Activated naive CD8-positive, alpha-beta T cell treated with anti-CD3 and anti-CD28 coated beads for 36 hours (primary cell): Measurements from ENCODE around the gene IL36G. TPM values are rescaled to one million over a fixed set of nuclear protein-coding genes. Genes with fewer than 3 reads are reported as not detected.

ENCODE experiments used
- DNase-seq: peaks from one replicate; pipeline ENCODE4 v3.0.0; 2021
- H3K27ac Mint-ChIP-seq: one replicate; pipeline ENCODE4 v1.8.0; 2022; ENCODE audit warnings: mild to moderate bottlenecking, moderate library complexity, mixed read lengths
- H3K27me3 Mint-ChIP-seq: one replicate; pipeline ENCODE4 v1.8.0; 2022; ENCODE audit warnings: mild to moderate bottlenecking, mixed read lengths
- H3K36me3 Mint-ChIP-seq: one replicate; pipeline ENCODE4 v1.8.0; 2021; ENCODE audit warnings: mild to moderate bottlenecking, mixed read lengths
- H3K4me1 Mint-ChIP-seq: one replicate; pipeline ENCODE4 v1.8.0; 2021; ENCODE audit warnings: mixed read lengths
- H3K4me3 Mint-ChIP-seq: one replicate; pipeline ENCODE4 v1.8.0; 2022; ENCODE audit warnings: mild to moderate bottlenecking, moderate library complexity, mixed read lengths
- H3K9me3 Mint-ChIP-seq: one replicate; pipeline ENCODE4 v1.8.0; 2022; ENCODE audit warnings: mixed read lengths
- total RNA-seq, 2 experiments: library from RNA; stranded (reverse); gene quantifications; one replicate each; pipeline ENCODE4 v1.2.3, GENCODE V29; 2021

The IL36G gene
- total RNA-seq, 2 experiments from 2014 or later = not detected

DNA sequence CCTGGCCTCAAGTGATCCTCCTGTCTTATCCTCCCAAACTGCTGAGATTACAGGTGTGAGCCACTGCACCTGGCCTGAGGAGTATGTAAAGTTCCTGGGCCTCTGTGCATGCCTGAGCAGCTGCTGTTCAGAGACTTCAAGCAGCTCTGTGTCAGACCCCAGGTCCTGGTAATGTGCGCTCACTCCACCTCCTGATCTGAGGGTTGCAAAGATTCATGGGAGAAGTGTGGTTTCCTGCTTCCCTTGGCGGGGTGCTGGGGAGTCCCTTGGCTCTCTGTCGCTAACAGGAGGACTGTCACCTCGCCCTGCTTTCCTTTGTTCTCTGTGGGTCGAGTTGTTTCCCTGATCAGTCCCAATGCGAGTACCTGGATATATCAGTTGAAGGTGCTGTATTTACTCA lies 18.8 kb downstream of the IL36G start:
- Mint-ChIP-seq H3K27ac (peak overlapping the region; percentile 75), H3K4me1 (peaks cover 37% of the 10 kb centered on the region), H3K9me3 (peaks cover 37% of the 10 kb centered on the region), H3K4me3 (peak overlapping the region; percentile 54), H3K36me3 (peaks cover 23% of the 10 kb centered on the region), H3K27me3 (no peaks in the 10 kb centered on the region)
- DNase-seq = peak; percentile 70

DNA sequence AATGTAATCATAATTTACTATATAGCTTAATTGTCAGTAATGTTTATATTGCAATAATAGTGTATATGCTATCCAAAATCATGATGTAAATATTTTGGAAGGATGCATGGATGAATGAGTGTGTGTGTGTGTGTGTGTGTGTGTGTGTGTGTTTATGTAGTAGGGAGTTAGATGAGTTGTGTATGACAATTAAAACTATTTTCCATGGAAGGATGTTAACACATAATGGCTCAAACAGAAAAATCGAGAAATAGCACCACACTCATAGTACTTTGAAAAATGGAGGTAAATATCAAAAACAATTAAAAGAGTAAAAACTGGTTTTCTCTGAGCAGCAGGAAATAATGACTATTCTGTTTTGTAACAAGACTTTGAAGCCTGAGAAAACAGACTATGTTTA lies 19.3 kb downstream of the IL36G start:
- DNase-seq = no peak
- Mint-ChIP-seq H3K36me3 (peaks cover 24% of the 10 kb centered on the region), H3K27ac (peak overlapping the region; percentile 75), H3K27me3 (no peaks in the 10 kb centered on the region), H3K9me3 (peaks cover 37% of the 10 kb centered on the region), H3K4me1 (peaks cover 37% of the 10 kb centered on the region), H3K4me3 (no peak overlapping the region)

DNA sequence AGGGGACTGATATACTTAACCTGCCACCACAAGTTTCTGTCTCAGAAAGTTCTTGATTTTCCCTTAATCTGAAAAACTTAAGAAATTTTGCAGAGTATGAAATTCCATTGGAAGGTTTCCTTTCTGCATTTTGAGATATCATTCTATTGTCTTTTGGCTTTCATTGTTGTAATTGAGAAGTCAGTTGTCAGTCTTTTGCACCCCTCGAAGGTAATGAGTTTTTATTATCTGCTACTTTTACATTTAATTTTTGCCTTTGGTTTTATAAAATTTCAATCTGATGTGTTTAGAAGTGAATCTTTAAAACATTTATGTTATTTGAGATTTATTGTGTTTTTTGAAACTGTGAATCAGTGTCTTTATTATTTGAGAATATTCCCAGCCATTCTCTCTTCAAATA lies 22.6 kb downstream of the IL36G start:
- no peak overlapping the region for H3K27ac Mint-ChIP-seq
- no peak overlapping the region for H3K4me3 Mint-ChIP-seq
- peaks cover 27% of the 10 kb centered on the region for H3K9me3 Mint-ChIP-seq
- H3K36me3 Mint-ChIP-seq = peaks cover 17% of the 10 kb centered on the region
- peaks cover 21% of the 10 kb centered on the region for H3K4me1 Mint-ChIP-seq
- DNase-seq = no peak
- no peaks in the 10 kb centered on the region for H3K27me3 Mint-ChIP-seq

DNA sequence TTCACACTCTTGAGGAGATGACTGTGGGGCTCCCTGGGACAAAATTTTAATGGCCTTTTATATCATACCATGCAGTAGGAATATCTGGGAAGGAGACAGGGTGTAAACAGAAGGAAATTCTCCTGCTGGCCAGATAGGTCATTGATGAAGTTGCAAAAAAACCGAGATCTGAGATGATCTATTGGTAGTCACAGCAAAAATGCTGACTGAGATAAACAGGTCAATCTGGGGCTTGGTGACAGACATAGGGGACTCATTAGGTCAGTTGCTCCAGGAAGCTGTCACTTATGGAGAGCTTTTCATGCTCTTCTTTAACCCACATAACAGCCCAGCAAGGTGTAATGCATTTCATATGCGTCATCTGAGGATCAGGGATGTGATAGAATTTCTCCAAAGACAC lies 24.9 kb downstream of the IL36G start:
- peaks cover 2% of the 10 kb centered on the region for H3K4me1 Mint-ChIP-seq
- DNase-seq = no peak
- H3K36me3 Mint-ChIP-seq = peaks cover 17% of the 10 kb centered on the region
- no peak overlapping the region for H3K27ac Mint-ChIP-seq
- no peak overlapping the region for H3K4me3 Mint-ChIP-seq
- no peaks in the 10 kb centered on the region for H3K27me3 Mint-ChIP-seq
- peaks cover 27% of the 10 kb centered on the region for H3K9me3 Mint-ChIP-seq

DNA sequence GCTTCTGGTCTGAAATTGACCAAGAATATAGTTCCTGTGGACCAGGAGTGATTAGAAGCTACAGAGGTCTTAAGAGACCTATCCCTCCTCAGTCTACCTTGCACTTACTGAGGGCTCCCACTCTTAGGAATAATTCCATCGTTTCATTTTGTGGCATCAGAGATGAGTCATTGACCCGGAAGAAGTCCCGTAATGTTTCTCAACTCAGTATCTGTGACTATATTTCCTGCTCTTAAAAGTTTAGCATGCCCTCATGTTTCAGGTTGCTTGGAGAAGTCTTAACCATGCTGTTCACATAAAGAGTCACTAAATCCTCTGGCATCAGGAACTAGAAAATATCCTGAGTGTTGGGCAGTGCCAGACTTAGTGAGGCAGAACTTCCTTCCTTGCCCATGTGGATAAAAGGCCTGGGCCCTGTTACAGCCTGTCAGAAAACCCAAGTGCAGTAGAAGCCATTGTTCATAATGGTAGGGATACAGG lies 27.3 kb downstream of the IL36G start, which contains the start of gene IL36A:
Gene IL36A, plus strand, starts transcription at position 430 of the 480 bp plus-strand sequence. CDS start 413 bp downstream, outside the sequence.
- no peak for DNase-seq
- H3K27me3 Mint-ChIP-seq = no peaks in the 10 kb centered on the region
- no peak within 1 kb of the TSS for H3K4me3 Mint-ChIP-seq
- H3K36me3 Mint-ChIP-seq = peaks cover 17% of the 10 kb centered on the region
- no peak within 1 kb of the TSS for H3K27ac Mint-ChIP-seq
- H3K9me3 Mint-ChIP-seq = peaks cover 18% of the 10 kb centered on the region
- peaks cover 9% of the 10 kb centered on the region for H3K4me1 Mint-ChIP-seq

DNA sequence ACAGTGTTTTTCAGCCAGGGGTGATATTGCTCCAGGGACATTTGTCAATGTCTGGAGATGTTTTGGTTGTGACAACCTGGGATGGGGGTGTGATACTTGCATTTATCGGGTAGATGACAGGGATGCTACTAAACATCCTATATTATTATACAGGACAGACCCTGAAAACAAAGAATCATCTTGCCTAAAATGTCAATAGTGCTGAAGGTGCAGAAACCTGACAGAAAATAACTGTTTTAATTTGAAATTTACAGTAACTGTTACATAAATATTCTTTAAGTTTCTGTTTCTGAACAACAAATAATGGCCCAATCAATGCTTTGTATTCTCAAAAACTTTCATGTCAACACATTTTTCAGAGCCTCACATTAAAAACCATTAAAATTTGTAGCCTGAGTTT lies 29.4 kb downstream of the IL36G start:
- peaks cover 13% of the 10 kb centered on the region for H3K4me1 Mint-ChIP-seq
- H3K27me3 Mint-ChIP-seq = no peaks in the 10 kb centered on the region
- no peak overlapping the region for H3K27ac Mint-ChIP-seq
- H3K9me3 Mint-ChIP-seq = peaks cover 4% of the 10 kb centered on the region
- no peak overlapping the region for H3K4me3 Mint-ChIP-seq
- no peak for DNase-seq
- no peaks in the 10 kb centered on the region for H3K36me3 Mint-ChIP-seq

DNA sequence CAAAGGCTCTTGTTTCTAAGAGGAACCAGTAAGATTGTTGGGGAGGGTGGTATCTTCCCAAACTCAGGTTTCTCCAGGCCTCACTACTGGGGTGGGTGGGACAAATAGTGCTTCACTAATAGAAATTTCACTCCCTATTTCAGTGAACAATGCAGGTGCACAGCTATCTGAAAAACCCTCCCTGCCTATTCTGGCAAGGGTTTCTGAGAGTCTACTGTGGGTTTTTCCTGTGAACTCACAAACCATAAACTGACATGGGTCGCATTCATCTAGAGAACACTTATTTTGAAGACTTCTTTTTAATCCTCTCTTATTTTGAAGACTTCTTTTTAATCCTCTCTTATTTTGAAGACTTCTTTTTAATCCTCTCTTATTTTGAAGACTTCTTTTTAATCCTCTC lies 31.8 kb downstream of the IL36G start:
- no peak for DNase-seq
- no peak overlapping the region for H3K4me3 Mint-ChIP-seq
- H3K27ac Mint-ChIP-seq = no peak overlapping the region
- H3K4me1 Mint-ChIP-seq = peaks cover 13% of the 10 kb centered on the region
- H3K36me3 Mint-ChIP-seq = no peaks in the 10 kb centered on the region
- H3K9me3 Mint-ChIP-seq = peaks cover 4% of the 10 kb centered on the region
- no peaks in the 10 kb centered on the region for H3K27me3 Mint-ChIP-seq

DNA sequence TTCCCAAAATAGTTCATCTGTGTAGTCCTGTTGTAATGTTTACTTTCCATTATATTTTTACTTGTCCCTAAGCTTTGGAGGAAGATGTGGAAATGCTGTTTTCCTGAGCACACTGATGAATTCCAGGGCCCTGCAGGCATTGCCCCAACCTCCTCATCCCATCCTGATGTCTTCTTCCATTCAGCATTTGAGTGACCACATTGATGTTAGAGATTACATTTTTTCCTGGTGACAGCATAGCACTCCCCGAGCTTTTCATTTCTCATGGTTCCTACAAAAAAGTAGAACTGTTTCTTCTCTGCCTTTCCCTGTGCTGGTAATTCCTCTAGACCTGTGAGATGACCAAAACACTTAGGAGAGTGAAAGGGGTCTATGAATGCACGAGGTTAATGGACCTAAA lies 32.3 kb downstream of the IL36G start:
- Mint-ChIP-seq H3K36me3 (no peaks in the 10 kb centered on the region), H3K9me3 (peaks cover 4% of the 10 kb centered on the region), H3K27me3 (no peaks in the 10 kb centered on the region), H3K4me1 (peaks cover 13% of the 10 kb centered on the region), H3K4me3 (no peak overlapping the region), H3K27ac (no peak overlapping the region)
- DNase-seq = no peak

DNA sequence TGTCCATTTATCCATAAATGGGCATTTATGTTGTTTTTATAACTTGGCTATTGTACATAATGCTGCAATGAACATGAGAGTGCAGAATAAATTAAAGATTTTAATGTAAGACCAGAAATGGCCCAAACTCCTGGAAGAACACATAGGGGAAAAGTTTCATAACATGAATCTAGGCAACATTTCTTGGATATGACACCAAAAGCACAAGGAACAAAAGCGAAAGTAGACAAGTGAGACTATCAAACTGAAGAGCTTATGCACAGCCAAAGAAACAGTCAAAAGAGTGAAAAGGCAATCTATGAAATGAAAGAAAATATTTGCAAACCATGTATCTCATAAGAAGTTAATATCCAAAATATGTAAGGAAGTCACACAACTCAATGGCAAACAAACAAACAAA lies 33.3 kb downstream of the IL36G start:
- H3K27ac Mint-ChIP-seq = no peak overlapping the region

DNA sequence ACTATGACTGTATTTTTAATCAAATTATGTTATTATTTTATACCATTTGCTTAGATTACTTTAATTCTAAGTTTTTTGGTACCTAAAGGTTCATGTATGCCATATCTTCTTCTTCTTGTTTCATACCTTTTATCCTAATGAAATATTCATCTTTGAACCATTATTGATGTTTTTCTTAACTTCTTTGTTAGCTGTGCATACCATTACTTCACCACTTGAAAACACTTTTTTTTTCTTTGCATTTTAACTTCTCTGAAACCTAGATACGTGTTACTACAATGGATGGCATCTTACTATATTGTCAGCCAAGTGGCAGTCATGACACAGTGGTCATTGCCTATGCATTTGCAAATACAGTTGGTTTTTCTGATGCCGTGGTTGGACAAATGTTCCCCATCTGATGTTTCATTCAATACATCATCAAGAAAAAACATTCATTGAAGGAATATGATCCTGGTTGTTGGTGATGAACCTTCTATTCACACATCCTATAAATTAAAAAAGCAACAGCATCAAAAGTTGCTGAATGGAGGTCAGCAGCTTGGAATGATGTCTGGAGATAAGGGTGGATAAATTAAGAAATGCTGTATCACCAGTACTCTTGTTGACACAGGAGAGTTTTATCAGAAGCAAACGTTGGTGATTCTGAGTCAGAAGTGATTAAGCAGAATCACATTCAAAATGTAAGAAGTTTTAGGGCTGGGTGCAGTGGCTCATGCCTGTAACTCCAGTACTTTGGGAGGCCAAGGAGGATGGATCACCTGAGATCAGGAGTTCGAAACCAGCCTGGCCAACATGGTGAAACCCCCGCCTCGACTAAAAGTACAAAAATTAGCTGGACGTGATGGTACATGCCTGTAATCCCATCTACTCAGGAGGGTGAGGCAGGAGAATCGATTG lies 34.9 kb downstream of the IL36G start:
- Mint-ChIP-seq H3K9me3 (peaks cover 4% of the 10 kb centered on the region), H3K4me3 (no peak overlapping the region), H3K27me3 (no peaks in the 10 kb centered on the region), H3K36me3 (no peaks in the 10 kb centered on the region), H3K4me1 (peaks cover 20% of the 10 kb centered on the region), H3K27ac (no peak overlapping the region)
- no peak for DNase-seq

More for the DNA sequence above, 33.3 kb downstream of the IL36G start:
- Mint-ChIP-seq H3K4me1 (peaks cover 16% of the 10 kb centered on the region), H3K27me3 (no peaks in the 10 kb centered on the region), H3K36me3 (no peaks in the 10 kb centered on the region), H3K9me3 (peaks cover 4% of the 10 kb centered on the region), H3K4me3 (no peak overlapping the region)
- no peak for DNase-seq

DNA sequence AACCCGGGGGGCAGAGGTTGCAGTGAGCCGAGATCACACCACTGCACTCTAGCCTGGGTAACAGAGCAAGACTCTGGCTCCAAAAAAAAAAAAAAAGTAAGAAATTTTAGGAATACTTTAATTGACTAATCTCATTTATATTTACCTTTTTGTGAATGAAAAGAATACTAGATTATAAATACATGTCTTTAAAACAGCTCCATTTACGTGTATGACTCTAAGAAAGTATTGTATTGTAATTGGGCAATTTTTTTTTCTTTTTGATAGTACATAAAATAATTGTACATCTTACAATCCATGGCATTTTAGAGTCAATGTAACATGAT lies 35.5 kb downstream of the IL36G start:
- Mint-ChIP-seq H3K27ac (no peak overlapping the region), H3K36me3 (no peaks in the 10 kb centered on the region), H3K4me1 (peaks cover 18% of the 10 kb centered on the region), H3K9me3 (peaks cover 4% of the 10 kb centered on the region), H3K4me3 (no peak overlapping the region), H3K27me3 (no peaks in the 10 kb centered on the region)
- no peak for DNase-seq

DNA sequence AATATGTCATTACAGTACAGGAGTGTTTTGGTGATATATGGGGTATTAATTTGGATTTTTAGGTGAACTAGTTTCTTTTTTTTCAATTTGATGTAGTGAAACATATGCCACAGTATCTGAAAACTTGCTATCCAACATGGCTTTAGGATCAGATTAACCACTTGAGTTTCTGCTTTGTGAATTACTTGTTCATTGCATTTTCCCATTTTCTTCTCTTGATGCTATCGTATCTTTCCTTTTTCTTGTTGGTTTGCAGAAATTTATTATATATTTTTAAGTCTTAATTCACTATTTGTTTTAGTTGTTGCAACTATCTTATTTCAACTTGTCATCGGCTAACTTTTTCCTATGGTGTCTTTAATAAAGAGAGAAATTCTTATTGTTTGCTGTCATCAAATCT lies 36.3 kb downstream of the IL36G start:
- H3K27me3 Mint-ChIP-seq = no peaks in the 10 kb centered on the region
- H3K36me3 Mint-ChIP-seq = no peaks in the 10 kb centered on the region
- no peak overlapping the region for H3K27ac Mint-ChIP-seq
- H3K4me1 Mint-ChIP-seq = peaks cover 18% of the 10 kb centered on the region
- H3K4me3 Mint-ChIP-seq = no peak overlapping the region
- H3K9me3 Mint-ChIP-seq = peaks cover 4% of the 10 kb centered on the region
- DNase-seq = no peak

DNA sequence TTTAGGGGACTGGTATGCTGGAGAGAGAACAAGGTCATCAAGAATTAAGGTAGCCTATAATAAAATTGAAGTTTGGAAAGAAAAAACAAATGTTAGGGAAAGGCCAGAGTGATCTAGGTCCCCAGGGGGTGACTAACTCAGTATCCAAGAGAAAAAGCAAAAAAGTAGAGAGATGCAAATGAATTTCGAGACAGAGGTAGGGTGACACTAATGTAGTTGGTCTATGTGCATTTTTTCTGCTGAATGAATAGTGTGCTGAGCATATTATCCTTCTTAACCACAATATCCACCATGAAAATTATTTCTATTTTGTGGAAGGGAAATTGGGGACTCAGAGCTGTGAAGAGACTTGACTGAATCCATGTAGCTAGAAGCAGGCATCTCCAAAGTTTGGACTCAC lies 37.2 kb downstream of the IL36G start:
- Mint-ChIP-seq H3K27ac (no peak overlapping the region), H3K9me3 (peaks cover 4% of the 10 kb centered on the region), H3K27me3 (no peaks in the 10 kb centered on the region), H3K4me1 (peaks cover 12% of the 10 kb centered on the region), H3K36me3 (no peaks in the 10 kb centered on the region), H3K4me3 (no peak overlapping the region)
- no peak for DNase-seq

DNA sequence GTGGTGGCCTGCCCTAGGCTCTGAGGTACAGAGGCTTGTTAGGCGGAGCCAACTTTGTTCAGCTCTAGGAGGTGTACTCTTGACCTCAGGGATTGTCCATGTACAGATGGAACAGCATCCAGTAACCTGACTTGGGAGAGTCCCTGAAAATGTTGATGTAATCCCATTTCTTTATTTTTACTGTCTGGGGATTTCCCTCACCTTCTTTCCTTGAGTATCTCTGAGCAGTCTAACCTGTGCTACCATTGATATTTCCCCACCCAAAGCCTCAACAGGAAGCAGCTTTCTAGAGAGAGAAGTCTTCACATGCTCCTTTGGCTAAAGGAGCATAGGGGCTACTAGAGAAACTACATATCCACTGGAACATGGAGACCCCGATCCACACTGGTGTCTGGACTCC lies 37.8 kb downstream of the IL36G start:
- no peak for DNase-seq
- H3K4me1 Mint-ChIP-seq = peaks cover 10% of the 10 kb centered on the region
- H3K4me3 Mint-ChIP-seq = no peak overlapping the region
- H3K36me3 Mint-ChIP-seq = no peaks in the 10 kb centered on the region
- no peaks in the 10 kb centered on the region for H3K27me3 Mint-ChIP-seq
- no peak overlapping the region for H3K27ac Mint-ChIP-seq
- peaks cover 4% of the 10 kb centered on the region for H3K9me3 Mint-ChIP-seq

DNA sequence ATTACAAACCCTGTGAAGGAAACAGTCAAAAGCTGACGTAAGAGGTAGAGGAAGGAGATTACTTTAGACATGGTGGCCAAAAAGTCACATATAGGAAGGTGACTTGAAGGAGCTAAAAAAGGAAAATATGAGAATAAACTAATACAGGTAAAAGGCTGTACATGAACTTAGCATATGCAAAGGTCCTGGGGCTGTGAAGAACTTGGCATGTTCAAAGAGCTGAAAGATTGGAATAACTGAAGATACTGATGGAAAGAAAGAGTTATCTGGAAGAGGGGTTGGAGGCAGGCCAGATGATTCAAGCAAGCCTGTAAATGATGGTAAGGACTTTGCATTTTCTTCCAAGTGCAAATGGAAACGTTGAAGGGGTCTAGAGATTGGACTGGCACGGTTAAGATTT lies 40.7 kb downstream of the IL36G start:
- no peak for DNase-seq
- Mint-ChIP-seq H3K27me3 (no peaks in the 10 kb centered on the region), H3K27ac (no peak overlapping the region), H3K4me1 (peaks cover 8% of the 10 kb centered on the region), H3K9me3 (no peaks in the 10 kb centered on the region), H3K4me3 (no peak overlapping the region), H3K36me3 (no peaks in the 10 kb centered on the region)

DNA sequence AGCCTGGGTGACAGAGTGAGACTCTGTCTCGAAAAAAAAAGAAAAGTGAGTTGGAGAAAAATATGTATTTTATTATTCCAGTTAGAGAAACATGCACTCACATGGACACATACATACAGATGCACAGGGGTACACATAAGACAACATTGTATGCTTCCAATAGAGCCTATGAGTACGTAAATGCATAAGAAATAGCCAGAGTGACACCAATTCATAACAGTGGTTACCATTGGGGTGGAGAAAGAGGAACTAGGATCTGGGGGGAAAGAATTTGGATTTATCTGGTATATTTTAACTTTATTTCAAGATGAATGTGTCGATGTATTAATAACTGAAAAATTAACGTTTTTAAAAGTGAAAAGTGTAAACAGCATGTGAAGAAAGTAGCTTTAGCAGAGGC lies 43.5 kb downstream of the IL36G start:
- H3K9me3 Mint-ChIP-seq = no peaks in the 10 kb centered on the region
- H3K27me3 Mint-ChIP-seq = no peaks in the 10 kb centered on the region
- H3K27ac Mint-ChIP-seq = no peak overlapping the region
- no peak overlapping the region for H3K4me3 Mint-ChIP-seq
- no peaks in the 10 kb centered on the region for H3K36me3 Mint-ChIP-seq
- DNase-seq = no peak
- peaks cover 3% of the 10 kb centered on the region for H3K4me1 Mint-ChIP-seq
